Ishikawa (cell line): ENCODE results near the gene GRID1.

Source experiments
- CEBPB ChIP-seq: IDR thresholded peaks from 2 replicates; pipeline ENCODE4 v1.6.1; 2012
- CREB1 ChIP-seq: IDR thresholded peaks from 2 replicates; pipeline ENCODE4 v1.6.1; 2012; ENCODE audit warnings: low read depth
- EGR1 ChIP-seq: IDR thresholded peaks from 2 replicates; pipeline ENCODE4 v1.6.1; 2012
- EP300 ChIP-seq: IDR thresholded peaks from 2 replicates; pipeline ENCODE4 v1.6.1; 2012; ENCODE audit warnings: borderline replicate concordance
- FOXM1 ChIP-seq: IDR thresholded peaks from 2 replicates; pipeline ENCODE4 v1.6.1; 2012; ENCODE audit warnings: low read depth, borderline replicate concordance
- MAX ChIP-seq: IDR thresholded peaks from 2 replicates; pipeline ENCODE4 v1.6.1; 2012
- NFIC ChIP-seq: IDR thresholded peaks from 2 replicates; pipeline ENCODE4 v1.6.1; 2012
- RAD21 ChIP-seq: IDR thresholded peaks from 2 replicates; pipeline ENCODE4 v1.6.1; 2012; ENCODE audit warnings: low read depth
- REST ChIP-seq: IDR thresholded peaks from 2 replicates; pipeline ENCODE4 v1.6.1; 2012; ENCODE audit warnings: low read depth, mild to moderate bottlenecking
- TAF1 ChIP-seq: IDR thresholded peaks from 2 replicates; pipeline ENCODE4 v1.6.1; 2012; ENCODE audit warnings: low read depth, mild to moderate bottlenecking
- TCF12 ChIP-seq: IDR thresholded peaks from 2 replicates; pipeline ENCODE4 v1.6.1; 2012; ENCODE audit warnings: low read depth
- TEAD4 ChIP-seq: IDR thresholded peaks from 2 replicates; pipeline ENCODE4 v1.6.1; 2012
- USF1 ChIP-seq: IDR thresholded peaks from 2 replicates; pipeline ENCODE4 v1.6.1; 2012
- YY1 ChIP-seq: IDR thresholded peaks from 2 replicates; pipeline ENCODE4 v1.6.1; 2012; ENCODE audit warnings: low read depth
- ZBTB7A ChIP-seq: IDR thresholded peaks from 2 replicates; pipeline ENCODE4 v1.6.1; 2012; ENCODE audit warnings: low read depth

Gene GRID1

GRCh38 chr10:86349940-86350630, 16.5 kb downstream of the GRID1 start:
- TF ChIP-seq MAX (no peak), NFIC (no peak), EGR1 (no peak), EP300 (no peak), ZBTB7A (no peak), FOXM1 (no peak), CEBPB (no peak), TAF1 (no peak), YY1 (no peak), REST (no peak), TEAD4 (no peak), USF1 (no peak), TCF12 (no peak)

- TF ChIP-seq RAD21, result peak; percentile 55
- no peak for TF ChIP-seq MAX
Observed at GRCh38 chr10:86349474-86349873, 17.1 kb downstream of the GRID1 start.

- TF ChIP-seq TEAD4, result no peak
- no peak for TF ChIP-seq TAF1
- TF ChIP-seq CEBPB, result no peak
Observed at GRCh38 chr10:86348321-86349210, 18.0 kb downstream of the GRID1 start.

- no peak for TF ChIP-seq EP300
- TF ChIP-seq TCF12, result no peak
- no peak for TF ChIP-seq USF1
- no peak for TF ChIP-seq EGR1
- no peak for TF ChIP-seq MAX
- no peak for TF ChIP-seq TAF1
- TF ChIP-seq CEBPB, result no peak
- no peak for TF ChIP-seq RAD21
- TF ChIP-seq FOXM1, result no peak
- TF ChIP-seq ZBTB7A, result no peak
- no peak for TF ChIP-seq CREB1
- TF ChIP-seq NFIC, result no peak
- no peak for TF ChIP-seq YY1
- TF ChIP-seq REST, result no peak
- TF ChIP-seq TEAD4, result no peak
Observed at GRCh38 chr10:86347856-86348255, 18.7 kb downstream of the GRID1 start.

- no peak for TF ChIP-seq FOXM1
Observed at GRCh38 chr10:86346799-86347665, 19.6 kb downstream of the GRID1 start.
